Panc1 (cell line): ENCODE data around the gene UGGT1. TPM values are rescaled to one million over a fixed set of nuclear protein-coding genes. Genes with fewer than 3 reads are reported as not detected.

Experiments
- ATAC-seq: fragments of 200-7000 bp; cut with Tn5 transposase; 2 replicates; pipeline ENCODE4 v1.9.1; 2020; ENCODE audit warnings: mild to moderate bottlenecking, moderate library complexity
- BruUV-seq: library from RNA; stranded (reverse); fragments of 400-500 nt; replicated peaks from 2 replicates; lab custom pipeline; 2021; lab: Mats Ljungman, UMichigan
- CTCF ChIA-PET: fragments of 300-600 bp; sonication (Branson Sonifier 250); formaldehyde crosslinking; loops from one replicate; lab custom pipeline; 2022; ENCODE audit warnings: antibody characterized with exemption; lab: Charles Lee
- POLR2A ChIA-PET: fragments of 300-600 bp; sonication (Branson Sonifier 250); formaldehyde crosslinking; loops from one replicate; lab custom pipeline; 2022; ENCODE audit warnings: antibody characterized with exemption; lab: Charles Lee
- DNase-seq: peaks from one replicate; pipeline ENCODE4 v3.0.0-alpha.2; 2010; ENCODE audit warnings: low read depth, low spot score
- H3K27ac ChIP-seq: 2 replicates; pipeline ENCODE4 v1.5.1; 2011; ENCODE audit warnings: mild to moderate bottlenecking, low read length, inconsistent platforms
- H3K27me3 ChIP-seq: fragments of 200-500 bp; sonication (Bioruptor generic); 2 replicates; pipeline ENCODE4 v1.6.0; 2014; ENCODE audit warnings: low read length, inconsistent platforms; ENCODE audit not compliant: control insufficient read depth, insufficient read depth
- H3K36me3 ChIP-seq: fragments of 200-500 bp; sonication (Bioruptor generic); 2 replicates; pipeline ENCODE4 v1.5.1; 2014; ENCODE audit warnings: inconsistent platforms, mild to moderate bottlenecking, low read length, moderate library complexity; ENCODE audit not compliant: control insufficient read depth, insufficient read depth
- H3K4me1 ChIP-seq: 2 replicates; pipeline ENCODE4 v1.5.1; 2011; ENCODE audit warnings: inconsistent platforms, mild to moderate bottlenecking, low read length, moderate library complexity; ENCODE audit not compliant: control insufficient read depth, insufficient read depth
- H3K4me3 ChIP-seq, 2 experiments: 2 replicates each; pipeline ENCODE4 v1.5.1; 2011 to 2012; ENCODE audit warnings: low read depth in 2 of 2, low read length in 2 of 2, mild to moderate bottlenecking in 2 of 2, inconsistent platforms in 1 of 2, moderate library complexity in 1 of 2
- H3K9me3 ChIP-seq: fragments of 200-500 bp; sonication (Bioruptor generic); 2 replicates; pipeline ENCODE4 v1.5.1; 2014; ENCODE audit warnings: low read depth, mild to moderate bottlenecking, inconsistent platforms, low read length, moderate library complexity; ENCODE audit not compliant: control insufficient read depth, insufficient read depth
- CTCF ChIP-seq: fragments of 450-650 bp; IDR thresholded peaks from 2 replicates; pipeline ENCODE4 v1.5.1; 2017; ENCODE audit warnings: mild to moderate bottlenecking
- POLR2AphosphoS5 ChIP-seq: IDR thresholded peaks from 2 replicates; pipeline ENCODE4 v1.6.1; 2012; ENCODE audit warnings: mild to moderate bottlenecking, low read depth, low read length, moderate library complexity
- REST ChIP-seq, 2 experiments: IDR thresholded peaks; 2 replicates each; pipeline ENCODE4 v1.6.1; 2011 to 2012; ENCODE audit warnings: low read depth in 2 of 2, control low read depth in 1 of 2, low read length in 1 of 2, mild to moderate bottlenecking in 1 of 2, moderate library complexity in 1 of 2; ENCODE audit not compliant: insufficient read depth in 1 of 2
- SIN3A ChIP-seq: IDR thresholded peaks from 2 replicates; pipeline ENCODE4 v1.6.1; 2012; ENCODE audit warnings: low read depth, mild to moderate bottlenecking, low read length, moderate library complexity, borderline replicate concordance; ENCODE audit not compliant: insufficient read depth
- TCF7L2 ChIP-seq: IDR thresholded peaks from 2 replicates; pipeline ENCODE4 v1.6.1; 2011; ENCODE audit warnings: mild to moderate bottlenecking, low read depth, low read length, inconsistent platforms
- in situ Hi-C: cut with HindIII; loops from 2 replicates; pipeline ENCODE4 v1.10.0; 2016; ENCODE audit warnings: low sequenced_read_pairs, low pct_unique_long_range_greater_than_20kb
- intact Hi-C: fragments of 100-400 bp; cut with micrococcal nuclease; formaldehyde crosslinking; loops from one replicate; pipeline ENCODE4 v1.10.0; 2022; ENCODE audit not compliant: unreplicated experiment
- total RNA-seq: library from RNA; stranded (reverse); gene quantifications from one replicate; pipeline ENCODE4 v1.2.1, GENCODE V29; 2021; ENCODE audit not compliant: unreplicated experiment

The UGGT1 gene
- total RNA-seq, 1 experiment from 2014 or later: 64.2 TPM

DNA sequence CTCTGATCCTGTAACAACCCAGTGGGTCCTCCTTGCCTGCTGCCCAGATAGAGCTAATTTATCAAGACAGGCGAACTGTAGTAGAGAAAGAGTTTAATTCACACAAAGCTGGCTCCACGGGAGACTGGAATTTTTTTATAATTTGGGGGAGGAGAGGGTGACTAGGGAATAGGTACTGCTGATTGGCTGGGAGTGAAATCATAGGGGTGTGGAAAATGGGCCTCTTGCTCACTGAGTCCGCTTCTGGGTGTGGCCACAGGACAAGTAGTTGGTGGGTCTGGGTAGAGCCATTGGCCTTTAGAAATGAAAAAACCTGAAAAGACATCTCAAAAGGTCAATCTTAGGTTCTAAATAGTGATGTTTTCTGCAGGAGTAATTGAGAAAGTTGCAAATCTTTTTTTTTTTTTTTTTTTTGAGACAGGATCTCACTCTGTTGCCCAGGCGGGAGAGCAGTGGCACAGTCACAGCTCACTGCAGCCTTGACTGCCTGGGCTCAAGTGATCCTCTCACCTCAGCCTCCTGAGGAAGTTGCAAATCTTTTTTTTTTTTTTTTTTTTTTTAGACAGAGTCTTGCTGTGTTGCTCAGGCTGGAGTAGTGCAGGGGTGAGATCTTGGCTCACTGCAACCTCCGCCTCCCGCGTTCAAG, 14.4 kb upstream of the UGGT1 start:
- no peaks in the 10 kb centered on the region for H3K36me3 ChIP-seq
- H3K4me3 ChIP-seq: no peak overlapping the region
- H3K9me3 ChIP-seq: no peaks in the 10 kb centered on the region
- no peak for DNase-seq
- H3K27me3 ChIP-seq: no peaks in the 10 kb centered on the region
- ATAC-seq: no peak
- intact Hi-C loops (no loop called here), in situ Hi-C loops (no loop called here)
- CTCF ChIA-PET: no interaction called here
- POLR2A ChIA-PET: no interaction called here
- no peaks in the 10 kb centered on the region for H3K4me1 ChIP-seq
- TF ChIP-seq SIN3A (no peak), CTCF (no peak), POLR2AphosphoS5 (no peak), TCF7L2 (no peak), REST (IDR thresholded peaks at IDR 0.05; ENCODE audit: insufficient read depth in 1 of 2, low read depth in 2 of 2, low read length in 1 of 2) (no peak)
- no TSS peak for BruUV-seq
- H3K27ac ChIP-seq: no peak overlapping the region

DNA sequence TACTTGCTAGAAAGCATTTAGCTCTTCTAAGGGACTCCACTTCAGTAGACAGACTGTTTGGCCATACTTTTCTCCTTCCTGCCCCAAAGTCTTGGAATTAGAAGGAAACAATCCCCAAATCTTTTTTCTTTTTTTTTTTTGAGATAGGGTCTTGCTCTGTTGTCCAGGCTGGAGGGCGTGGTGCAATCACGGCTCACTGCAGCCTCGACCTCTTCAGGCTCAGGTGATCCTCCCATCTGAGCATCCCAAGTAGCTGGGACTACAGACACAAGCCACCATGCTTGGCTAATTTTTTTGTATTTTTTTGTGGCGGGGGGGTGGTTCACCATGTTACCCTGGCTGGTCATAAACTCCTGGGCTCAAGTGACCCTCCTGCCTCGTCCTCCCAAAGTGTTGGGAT, 6.2 kb upstream of the UGGT1 start:
- H3K9me3 ChIP-seq: no peaks in the 10 kb centered on the region

More for the DNA sequence above, 6.2 kb upstream of the UGGT1 start:
- ChIA-PET CTCF (interaction anchor here (0.7 kb wide), 1 partner anchor 14 kb away, joined by 3 read pairs; no protein-coding TSS in a partner anchor), POLR2A (no interaction called here)
- no peaks in the 10 kb centered on the region for H3K36me3 ChIP-seq
- H3K4me1 ChIP-seq: peaks cover 2% of the 10 kb centered on the region; the same call in 1 of the 2 replicates
- TF ChIP-seq SIN3A (no peak), REST (IDR thresholded peaks at IDR 0.05; ENCODE audit: insufficient read depth in 1 of 2, low read depth in 2 of 2, low read length in 1 of 2) (no peak), TCF7L2 (no peak), POLR2AphosphoS5 (no peak), CTCF (no peak)
- no peak for ATAC-seq
- no peak for DNase-seq
- BruUV-seq: no TSS peak
- H3K4me3 ChIP-seq: no peak overlapping the region
- intact Hi-C loops: no loop called here
- in situ Hi-C loops: no loop called here
- H3K27ac ChIP-seq: no peak overlapping the region
- no peaks in the 10 kb centered on the region for H3K27me3 ChIP-seq
